Measurements from ENCODE around the gene EDN3.

- no peak for TF ChIP-seq CTCF (IDR thresholded peaks at IDR 0.05)
- no peak for TF ChIP-seq POLR2A (IDR thresholded peaks at IDR 0.05)
- no peak for TF ChIP-seq POLR2AphosphoS5 (IDR thresholded peaks at IDR 0.05)
These were observed 24.7 kb downstream of the EDN3 start for GRCh38 chr20:59325142-59325523.

Measured in upper lobe of left lung (tissue), 4 donors.